Fibroblast of gingiva (primary cell): ENCODE results near the gene CCDC192.
A peak's percentile ranks its signal among the peaks of the same experiment; 100 is the strongest.

Experiments used
- DNase-seq: peaks from one replicate; pipeline ENCODE4 v3.0.0-alpha.2; 2011; ENCODE audit warnings: low read depth

The CCDC192 gene

GRCh38 chr5:127885176-127885575 lies 182.0 kb downstream of the CCDC192 start:
- DNase-seq, result no peak

- DNase-seq, result no peak
Measured at GRCh38 chr5:127886081-127886480, 182.9 kb downstream of the CCDC192 start.

GRCh38 chr5:127887282-127887681 lies 184.1 kb downstream of the CCDC192 start:
- no peak for DNase-seq

- DNase-seq, result no peak
Measured at GRCh38 chr5:127891942-127892341, 188.8 kb downstream of the CCDC192 start.

GRCh38 chr5:127892467-127893207 lies 189.4 kb downstream of the CCDC192 start:
- peak; percentile 9 for DNase-seq

GRCh38 chr5:127893232-127893631 lies 190.0 kb downstream of the CCDC192 start:
- DNase-seq, result no peak

GRCh38 chr5:127894461-127894860 lies 191.3 kb downstream of the CCDC192 start:
- DNase-seq, result no peak

GRCh38 chr5:127898551-127899213 lies 195.5 kb downstream of the CCDC192 start:
- peak; percentile 5 for DNase-seq

- DNase-seq, result no peak
Measured at GRCh38 chr5:127899214-127899610, 196.0 kb downstream of the CCDC192 start.

- DNase-seq, result no peak
Measured at GRCh38 chr5:127906562-127907204, 203.5 kb downstream of the CCDC192 start.

GRCh38 chr5:127907907-127908306 lies 204.7 kb downstream of the CCDC192 start:
- no peak for DNase-seq

GRCh38 chr5:127909066-127909465 lies 205.9 kb downstream of the CCDC192 start:
- DNase-seq, result peak; percentile 58

GRCh38 chr5:127909821-127910220 lies 206.6 kb downstream of the CCDC192 start:
- DNase-seq, result no peak

- DNase-seq, result no peak
Measured at GRCh38 chr5:127910307-127910956, 207.2 kb downstream of the CCDC192 start.

GRCh38 chr5:127911619-127912018 lies 208.4 kb downstream of the CCDC192 start:
- no peak for DNase-seq

- no peak for DNase-seq
Measured at GRCh38 chr5:127912411-127912810, 209.2 kb downstream of the CCDC192 start.

GRCh38 chr5:127916885-127917573 lies 213.8 kb downstream of the CCDC192 start:
- DNase-seq, result no peak

- DNase-seq, result no peak
Measured at GRCh38 chr5:127919006-127919796, 216.0 kb downstream of the CCDC192 start.

- DNase-seq, result no peak
Measured at GRCh38 chr5:127919818-127920217, 216.6 kb downstream of the CCDC192 start.

- DNase-seq, result no peak
Measured at GRCh38 chr5:127920936-127921335, 217.7 kb downstream of the CCDC192 start.

- no peak for DNase-seq
Measured at GRCh38 chr5:127922603-127923002, 219.4 kb downstream of the CCDC192 start.
